ENCODE measurements around the gene ZBTB8A. TPM values are rescaled to one million over a fixed set of nuclear protein-coding genes. Genes with fewer than 3 reads are reported as not detected.
"Not testable (repeated sequence)": the region's sequence is repeated elsewhere in the genome, so short reads cannot be mapped to it uniquely, and the experiment has no call there.

ZBTB8A gene
- total RNA-seq, 4 donors from 2014 or later: 8.1 to 14.9 (median 12.1) TPM

- no peak for DNase-seq (ENCODE audit: low spot score in 2 of 2)
- Histone ChIP-seq H3K36me3 (no peaks in the 10 kb centered on the region), H3K4me1 (peaks cover 0 to 5% (median 0%) of the 10 kb centered on the region in 4 donors), H3K9me3 (no peaks in the 10 kb centered on the region), H3K27me3 (no peaks in the 10 kb centered on the region), H3K27ac (no peak overlapping the region), H3K4me3 (no peak overlapping the region)
- TF ChIP-seq POLR2A (IDR thresholded peaks at IDR 0.05): no peak
- no peak for TF ChIP-seq EP300 (IDR thresholded peaks at IDR 0.05)
- no peak for TF ChIP-seq CTCF (IDR thresholded peaks at IDR 0.05)
- WGBS, 2 donors: 89 to 96% methylated on average over 4 of the region's 4 CpGs
These were observed 20.3 kb upstream of the ZBTB8A start for GRCh38 chr1:32518976-32519375.

GRCh38 chr1:32521165-32521564 is 18.1 kb upstream of the ZBTB8A start:
- Histone ChIP-seq H3K36me3 (no peaks in the 10 kb centered on the region), H3K27ac (no peak overlapping the region), H3K4me3 (no peak overlapping the region), H3K4me1 (peaks cover 0 to 5% (median 0%) of the 10 kb centered on the region in 4 donors), H3K27me3 (no peaks in the 10 kb centered on the region), H3K9me3 (no peaks in the 10 kb centered on the region)
- DNase-seq (ENCODE audit: low spot score in 2 of 2): no peak
- TF ChIP-seq CTCF (IDR thresholded peaks at IDR 0.05): no peak
- TF ChIP-seq POLR2A (IDR thresholded peaks at IDR 0.05): no peak
- TF ChIP-seq EP300 (IDR thresholded peaks at IDR 0.05): no peak
- 89% methylated on average over 6 of the region's 6 CpGs for WGBS, 2 donors

- no peaks in the 10 kb centered on the region for H3K36me3 ChIP-seq
- DNase-seq (ENCODE audit: low spot score in 2 of 2): no peak
- H3K27ac ChIP-seq: no peak overlapping the region
- no peak overlapping the region for H3K4me3 ChIP-seq
- no peaks in the 10 kb centered on the region for H3K27me3 ChIP-seq
- TF ChIP-seq EP300 (IDR thresholded peaks at IDR 0.05) (no peak), CTCF (IDR thresholded peaks at IDR 0.05) (no peak), POLR2A (IDR thresholded peaks at IDR 0.05) (no peak)
- H3K9me3 ChIP-seq: no peaks in the 10 kb centered on the region
- peaks cover 0 to 3% (median 0%) of the 10 kb centered on the region in 4 donors for H3K4me1 ChIP-seq
- WGBS, 2 donors: 85 to 90% methylated on average over 3 of the region's 3 CpGs
These were observed 14.2 kb upstream of the ZBTB8A start for GRCh38 chr1:32525053-32525452.

GRCh38 chr1:32525661-32526444 is 13.4 kb upstream of the ZBTB8A start:
- no peaks in the 10 kb centered on the region for H3K4me1 ChIP-seq
- no peak for DNase-seq (ENCODE audit: low spot score in 2 of 2)
- no peak overlapping the region for H3K27ac ChIP-seq
- no peak overlapping the region for H3K4me3 ChIP-seq
- no peaks in the 10 kb centered on the region for H3K27me3 ChIP-seq
- 81 to 90% methylated on average over 9 of the region's 9 CpGs for WGBS, 2 donors
- no peaks in the 10 kb centered on the region for H3K9me3 ChIP-seq
- TF ChIP-seq CTCF (IDR thresholded peaks at IDR 0.05): no peak
- TF ChIP-seq POLR2A (IDR thresholded peaks at IDR 0.05): no peak
- TF ChIP-seq EP300 (IDR thresholded peaks at IDR 0.05): no peak
- H3K36me3 ChIP-seq: no peaks in the 10 kb centered on the region

GRCh38 chr1:32528550-32528949 is 10.7 kb upstream of the ZBTB8A start:
- H3K27me3 ChIP-seq; DNase-seq (ENCODE audit: low spot score in 2 of 2); H3K36me3 ChIP-seq; H3K4me1 ChIP-seq; H3K9me3 ChIP-seq; H3K27ac ChIP-seq; H3K4me3 ChIP-seq: not testable (repeated sequence)
- WGBS, 2 donors: 80 to 81% methylated on average over 10 of the region's 10 CpGs
